NCI-H1105 treated with DMSO at 0.1 percent for 48 hours (cell line): ENCODE results near the gene TMEM92.

Source experiments
- DNase-seq: peaks from one replicate; lab custom pipeline; 2025; lab: John Stamatoyannopoulos, UW

TMEM92 gene

DNA sequence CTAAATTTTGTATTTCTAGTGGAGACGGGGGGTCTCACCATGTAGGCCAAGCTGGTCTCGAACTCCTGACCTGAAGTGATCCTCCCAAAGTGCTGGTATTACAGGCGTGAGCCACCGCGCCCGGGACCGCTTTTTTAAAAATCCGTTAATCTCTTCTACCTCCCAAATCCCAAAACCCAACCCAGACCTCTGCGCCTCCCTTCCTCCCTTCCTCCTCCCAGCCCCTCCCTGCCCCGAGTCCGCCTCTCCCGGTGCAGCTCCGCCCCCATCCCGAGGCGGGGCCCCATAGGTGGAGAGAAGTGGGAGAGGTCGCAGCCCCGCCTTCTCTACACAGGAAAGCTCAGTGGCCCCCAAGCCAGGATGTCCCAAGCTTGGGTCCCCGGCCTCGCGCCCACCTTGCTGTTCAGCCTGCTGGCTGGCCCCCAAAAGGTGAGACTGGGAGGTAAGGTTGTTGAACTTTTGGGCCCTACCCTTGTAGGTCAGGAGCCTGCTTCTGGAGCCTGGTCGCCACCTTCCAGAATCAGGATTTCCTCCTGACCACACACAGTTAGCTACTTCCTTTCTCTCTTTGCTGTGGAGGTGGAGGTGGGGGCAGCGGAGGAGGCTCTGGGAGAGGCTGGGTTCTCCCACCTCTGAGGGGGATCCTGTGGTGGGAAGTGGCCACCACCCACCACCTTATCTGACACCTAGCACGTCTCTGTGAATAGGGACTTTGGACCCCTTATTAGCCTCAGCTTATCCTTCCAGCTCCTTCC lies at the start of gene TMEM92:
TSS of gene TMEM92 (plus strand) at position 325 of the 755 bp plus-strand sequence. CDS start at position 361, 36 bp downstream.
- DNase-seq = no peak

DNA sequence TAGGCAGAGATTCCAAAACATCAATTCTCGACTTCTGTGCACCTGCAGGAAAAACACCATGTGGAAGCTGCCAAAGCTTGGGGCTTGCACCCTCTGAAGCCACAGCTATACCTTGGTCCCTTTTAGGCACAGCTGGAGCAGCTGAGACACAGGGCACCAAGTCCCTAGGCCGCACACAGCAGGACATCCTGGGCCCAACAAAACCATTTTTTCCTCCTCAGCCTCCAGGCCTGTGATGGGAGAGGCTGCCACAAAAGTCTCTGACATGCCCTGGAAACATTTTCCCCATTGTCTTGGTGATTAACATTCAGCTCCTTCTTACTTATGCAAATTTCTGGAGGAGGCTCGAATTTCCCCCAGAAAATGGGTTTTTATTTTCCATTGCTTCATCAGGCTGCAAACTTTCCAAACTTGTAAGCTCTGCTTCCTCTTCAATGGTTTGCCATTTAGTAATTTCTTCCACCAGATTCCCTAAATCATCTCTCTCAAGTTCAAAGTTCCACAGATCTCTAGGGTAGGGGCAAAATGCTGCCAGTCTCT lies 48.5 kb upstream of the TMEM92 start:
- no peak for DNase-seq

DNA sequence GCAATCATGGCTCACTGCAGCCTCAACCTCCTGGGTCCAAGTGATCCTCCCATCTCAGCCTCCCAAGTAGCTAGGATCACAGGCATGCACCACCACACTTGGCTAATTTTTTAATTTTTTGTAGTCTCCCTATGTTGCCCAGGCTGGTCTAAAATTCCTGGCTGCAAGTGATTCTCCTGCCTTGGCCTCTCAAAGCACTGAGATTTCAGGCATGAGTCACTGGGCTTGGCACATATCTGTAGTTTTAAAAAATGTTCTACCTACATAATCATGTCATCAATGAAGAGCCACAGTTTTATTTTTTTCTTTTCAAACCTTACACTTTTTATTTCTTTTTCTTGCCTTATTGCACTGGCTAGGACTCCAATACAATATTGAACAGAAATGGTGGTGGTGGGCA lies 39.7 kb upstream of the TMEM92 start:
- no peak for DNase-seq

- no peak for DNase-seq
These were observed 36.4 kb upstream of the TMEM92 start for GRCh38 chr17:50237901-50238300.

DNA sequence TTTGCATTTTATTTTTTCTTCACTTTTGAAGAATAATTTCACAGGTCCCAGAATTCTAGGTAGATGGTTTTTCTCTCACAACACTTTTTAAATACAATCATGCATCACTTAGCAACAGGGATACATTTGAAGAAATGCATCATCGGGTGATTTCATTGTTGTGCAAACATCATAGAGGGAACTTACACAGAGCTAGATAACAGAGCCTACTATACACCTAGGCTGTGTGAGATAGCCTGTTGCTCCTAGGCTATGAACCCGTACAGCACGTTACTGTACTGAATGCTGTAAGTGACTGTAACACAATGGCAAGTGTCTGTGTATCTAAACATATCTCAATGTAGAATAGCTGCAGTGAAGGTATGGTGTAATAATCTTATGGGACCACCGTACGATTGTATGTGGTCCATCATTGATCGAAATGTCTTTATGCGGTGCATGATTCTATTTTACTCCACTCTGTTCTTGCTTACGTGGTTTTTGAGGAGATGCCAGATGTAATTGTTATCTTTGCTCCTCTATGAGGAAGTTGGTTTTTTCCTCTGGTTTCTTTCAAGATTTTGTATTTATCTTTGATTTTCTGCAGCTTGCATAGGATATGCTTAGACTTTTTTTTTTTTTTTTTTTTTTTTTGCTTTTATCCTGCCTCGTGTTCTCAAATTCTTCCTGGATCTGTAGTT lies 35.5 kb upstream of the TMEM92 start:
- no peak for DNase-seq

DNA sequence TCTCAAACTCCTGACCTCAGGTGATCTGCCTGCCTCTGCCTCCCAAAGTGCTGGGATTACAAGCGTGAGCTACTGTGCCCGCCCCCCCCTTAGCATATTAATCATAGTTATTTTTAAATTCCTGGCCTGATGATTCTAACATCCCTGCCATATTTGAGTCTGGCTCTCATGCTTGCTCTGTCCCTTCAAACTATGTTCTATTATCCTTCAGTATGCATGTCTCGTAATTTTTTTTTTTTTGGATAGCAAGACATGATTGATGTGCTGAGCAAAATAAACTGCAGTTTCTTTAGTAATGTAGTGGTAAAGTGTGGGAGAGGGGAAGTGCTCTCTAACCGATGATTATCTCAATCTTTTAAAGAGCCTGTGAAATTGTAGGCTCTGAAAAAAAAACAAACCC lies 34.3 kb upstream of the TMEM92 start:
- no peak for DNase-seq

DNA sequence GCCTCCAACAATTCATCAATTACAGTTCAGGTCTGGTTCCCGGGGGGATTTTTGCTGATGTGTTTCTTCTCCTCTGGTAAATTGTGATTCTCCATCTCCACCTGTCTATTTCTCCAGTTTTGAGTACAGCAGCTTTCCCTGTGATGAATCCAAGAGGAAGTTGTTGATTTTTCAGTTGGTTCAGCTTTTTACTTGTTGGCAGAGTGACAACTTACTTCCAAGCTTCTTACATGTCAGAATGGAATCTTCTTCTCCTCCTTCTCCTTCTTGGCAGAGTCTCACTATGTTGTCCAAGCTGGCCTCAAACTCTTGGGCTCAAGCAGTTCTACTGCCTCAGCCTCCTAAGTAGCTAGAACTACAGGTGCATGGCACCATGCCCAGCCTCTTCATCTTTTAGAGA lies 33.4 kb upstream of the TMEM92 start:
- DNase-seq = no peak

DNA sequence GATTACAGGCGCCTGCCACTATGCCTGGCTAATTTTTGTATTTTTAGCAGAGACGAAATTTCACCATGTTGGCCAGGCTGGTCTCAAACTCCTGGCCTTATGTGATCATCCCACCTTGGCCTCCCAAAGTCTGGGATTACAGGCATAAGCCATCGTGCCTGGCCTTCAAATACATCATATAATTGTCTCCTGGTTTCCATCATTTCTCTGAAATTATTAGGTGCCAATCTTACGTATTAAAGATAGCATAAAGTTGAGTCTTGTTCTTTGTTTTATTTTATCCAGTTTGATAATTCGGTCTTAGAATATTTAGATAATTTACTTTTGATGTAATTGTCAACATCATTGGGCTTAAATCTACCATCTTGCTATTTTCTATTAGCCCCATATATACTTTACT lies 32.8 kb upstream of the TMEM92 start:
- no peak for DNase-seq

- DNase-seq = no peak
These were observed 29.5 kb upstream of the TMEM92 start for GRCh38 chr17:50244771-50245170.

GRCh38 chr17:50248255-50248654 lies 26.0 kb upstream of the TMEM92 start:
- DNase-seq = no peak

- DNase-seq = no peak
These were observed 21.5 kb upstream of the TMEM92 start for GRCh38 chr17:50252781-50253180.

DNA sequence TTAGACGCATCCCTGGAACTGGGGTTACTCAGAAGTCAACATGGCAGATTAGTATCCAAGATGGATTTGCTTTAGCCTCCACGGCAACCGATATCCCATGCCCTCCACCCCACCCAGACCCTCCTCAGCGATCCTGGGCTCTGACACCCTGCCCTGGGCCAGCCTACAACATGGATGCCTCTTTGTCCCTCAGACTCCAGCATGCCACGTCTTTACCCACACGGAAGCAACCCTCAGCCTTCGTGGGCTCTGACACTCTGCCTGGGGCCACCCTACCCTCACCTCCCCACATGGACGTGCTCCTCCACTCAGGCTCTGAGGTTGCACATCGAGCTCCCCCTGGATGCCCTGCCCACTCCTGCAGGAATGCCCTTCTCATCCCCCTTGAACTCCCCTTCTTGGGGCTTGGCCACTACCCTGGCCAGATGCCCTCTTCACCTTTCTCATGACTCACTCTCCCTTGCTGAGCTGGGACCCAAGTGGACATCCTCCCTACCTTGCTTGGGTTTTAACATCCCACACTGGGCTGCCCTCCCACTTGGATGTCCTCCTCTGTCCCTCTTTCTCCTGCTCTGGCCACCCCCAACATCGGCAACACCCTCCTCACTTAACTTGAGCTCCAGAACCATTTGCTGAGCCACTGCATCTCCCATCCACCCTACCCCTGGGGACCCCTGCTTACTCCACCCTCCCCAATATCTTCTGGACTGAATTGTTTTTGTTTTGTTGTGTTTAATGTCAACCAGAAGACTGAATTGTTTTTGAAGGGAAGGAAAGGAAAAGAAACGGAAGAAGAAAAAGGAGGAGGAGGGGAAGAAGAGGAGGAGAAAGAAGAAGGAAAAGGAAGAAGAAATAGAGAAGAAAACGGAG lies 18.3 kb upstream of the TMEM92 start:
- DNase-seq = no peak

DNA sequence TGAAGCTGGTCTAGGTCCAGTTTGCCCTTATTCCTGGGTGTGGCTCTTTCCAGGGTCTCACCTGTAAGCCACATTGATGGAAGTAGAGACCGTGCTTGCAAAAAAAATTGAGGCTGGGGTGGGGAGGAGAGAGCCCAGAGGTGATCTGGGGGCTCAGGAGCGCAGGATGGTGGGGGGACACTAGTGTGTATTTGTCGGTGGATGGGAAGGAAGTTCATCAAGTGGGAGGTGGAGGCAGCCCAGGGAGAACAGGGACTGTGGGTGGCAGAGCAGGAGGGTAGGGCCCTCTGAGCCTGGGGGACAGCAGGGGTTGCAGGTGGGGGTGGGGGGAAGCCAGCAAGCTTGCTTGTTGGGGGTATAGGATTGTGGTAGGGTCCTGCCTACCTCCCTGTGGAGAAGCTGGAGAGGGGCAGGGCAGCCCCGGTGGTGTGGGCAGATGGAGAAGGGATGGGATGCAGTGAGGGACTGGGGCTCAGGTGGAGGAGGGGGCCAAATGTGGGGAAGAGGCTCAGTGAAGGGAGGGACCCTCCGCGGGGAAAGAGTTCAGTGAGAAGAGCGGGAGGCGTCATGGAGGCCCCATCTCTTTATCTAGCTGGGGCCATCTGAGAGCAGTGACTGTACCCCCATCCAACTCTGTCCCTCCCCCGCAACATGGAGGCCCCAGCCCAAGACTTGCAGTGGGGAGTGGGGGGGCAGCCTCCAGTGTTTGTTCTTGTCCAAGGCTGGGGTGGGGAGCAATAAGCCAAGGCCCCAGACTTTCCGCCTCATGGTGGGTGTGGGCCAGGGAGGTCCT lies 17.2 kb upstream of the TMEM92 start:
- no peak for DNase-seq

DNA sequence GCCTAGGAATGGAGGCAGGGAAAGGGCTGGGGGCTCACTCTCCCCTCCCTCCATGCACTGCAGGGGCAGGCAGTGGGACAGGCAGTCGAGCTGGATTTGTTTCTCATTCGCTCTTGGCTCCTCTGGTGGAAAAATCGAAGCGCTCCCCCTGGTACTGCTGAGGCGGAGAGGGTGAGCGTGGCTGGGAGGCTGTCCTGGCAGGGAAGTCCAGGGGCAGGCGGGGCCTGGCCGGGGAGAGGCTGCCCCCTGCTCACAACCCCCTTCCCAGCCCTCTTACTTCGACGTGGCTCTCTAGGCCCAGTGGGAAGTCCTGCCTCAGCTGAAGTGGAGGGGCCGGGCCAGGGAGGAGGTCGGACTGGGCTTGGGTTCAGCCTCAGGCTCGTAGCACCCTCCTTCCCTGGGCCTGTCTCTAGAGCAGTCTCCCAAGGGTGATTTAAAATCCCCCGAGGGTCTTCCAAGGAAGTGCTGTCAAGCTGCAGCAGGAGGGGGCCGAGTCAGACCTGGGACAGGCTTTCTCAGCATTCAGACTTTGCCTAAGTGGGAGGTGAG lies 16.5 kb upstream of the TMEM92 start:
- DNase-seq = no peak

- no peak for DNase-seq
These were observed 15.4 kb upstream of the TMEM92 start for GRCh38 chr17:50258647-50259476.

GRCh38 chr17:50259477-50260324 lies 14.6 kb upstream of the TMEM92 start:
- no peak for DNase-seq

DNA sequence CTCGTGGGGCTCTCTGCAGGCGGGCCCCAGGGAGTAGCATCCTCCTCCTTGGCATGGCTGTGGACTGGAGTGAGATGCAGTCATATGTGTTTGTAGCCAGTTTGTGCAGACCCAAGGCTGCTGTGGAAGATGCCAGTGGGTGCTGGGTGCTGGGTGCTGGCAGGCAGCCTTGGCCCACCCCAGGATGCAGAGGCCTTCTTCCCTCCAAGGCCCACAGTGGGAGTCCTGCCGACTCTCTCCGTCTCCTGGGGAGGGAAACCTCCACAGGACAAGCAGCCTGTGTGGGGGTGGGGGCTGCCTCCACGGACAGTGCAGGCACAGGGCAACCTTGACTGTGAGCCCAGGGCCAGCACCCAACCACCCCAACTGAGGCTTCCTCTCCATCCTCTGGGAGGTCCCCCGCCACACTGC lies 13.8 kb upstream of the TMEM92 start:
- no peak for DNase-seq

DNA sequence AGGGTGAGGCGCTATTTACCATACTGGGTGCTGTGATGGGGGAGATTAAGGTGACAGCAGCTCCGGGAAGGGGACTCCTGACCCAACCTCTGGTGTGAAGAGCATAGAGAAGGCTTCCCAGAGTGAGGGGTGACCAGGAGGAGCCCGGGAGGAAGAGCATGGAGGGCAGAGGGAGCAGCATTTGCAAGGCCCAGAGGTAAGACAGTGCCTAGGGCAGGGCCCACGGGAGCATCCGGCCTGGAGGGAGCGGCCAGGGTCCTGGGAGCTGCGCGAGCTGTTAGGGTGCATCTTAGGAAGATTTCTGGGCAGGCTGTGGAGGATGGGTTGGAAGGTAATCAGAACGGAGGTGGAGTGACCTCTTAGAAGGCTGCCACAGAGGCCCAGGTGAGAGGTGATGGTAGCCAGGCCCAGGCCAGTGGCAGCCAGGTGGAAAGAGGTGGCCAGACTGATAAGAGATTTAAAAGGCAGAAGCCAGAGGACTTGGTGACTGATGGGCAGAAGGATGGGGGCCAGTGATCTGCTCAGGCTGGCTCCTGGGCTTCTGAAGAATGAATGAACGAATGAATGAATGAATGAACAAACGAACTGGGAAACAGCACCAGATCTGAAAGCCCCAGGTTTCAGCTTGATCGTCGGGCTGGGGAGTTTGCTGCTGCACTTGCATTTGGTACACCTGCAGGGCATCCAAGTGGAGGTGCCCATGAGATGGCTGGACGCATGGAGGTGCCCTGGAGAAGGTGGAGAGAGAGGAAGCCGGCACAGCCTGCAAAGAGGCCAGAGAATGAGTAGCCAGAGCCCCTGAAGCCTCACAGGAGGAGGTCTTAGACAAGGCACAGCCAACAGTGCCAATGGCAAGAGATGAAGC lies 13.0 kb upstream of the TMEM92 start:
- DNase-seq = no peak
